Activated CD8-positive, alpha-beta memory T cell treated with anti-CD3 and anti-CD28 coated beads for 24 hours (primary cell): Measurements from ENCODE around the gene ZNF423.

Experiments
- DNase-seq: peaks from one replicate; pipeline ENCODE4 v3.0.0-alpha.2; 2020

The ZNF423 gene

DNA sequence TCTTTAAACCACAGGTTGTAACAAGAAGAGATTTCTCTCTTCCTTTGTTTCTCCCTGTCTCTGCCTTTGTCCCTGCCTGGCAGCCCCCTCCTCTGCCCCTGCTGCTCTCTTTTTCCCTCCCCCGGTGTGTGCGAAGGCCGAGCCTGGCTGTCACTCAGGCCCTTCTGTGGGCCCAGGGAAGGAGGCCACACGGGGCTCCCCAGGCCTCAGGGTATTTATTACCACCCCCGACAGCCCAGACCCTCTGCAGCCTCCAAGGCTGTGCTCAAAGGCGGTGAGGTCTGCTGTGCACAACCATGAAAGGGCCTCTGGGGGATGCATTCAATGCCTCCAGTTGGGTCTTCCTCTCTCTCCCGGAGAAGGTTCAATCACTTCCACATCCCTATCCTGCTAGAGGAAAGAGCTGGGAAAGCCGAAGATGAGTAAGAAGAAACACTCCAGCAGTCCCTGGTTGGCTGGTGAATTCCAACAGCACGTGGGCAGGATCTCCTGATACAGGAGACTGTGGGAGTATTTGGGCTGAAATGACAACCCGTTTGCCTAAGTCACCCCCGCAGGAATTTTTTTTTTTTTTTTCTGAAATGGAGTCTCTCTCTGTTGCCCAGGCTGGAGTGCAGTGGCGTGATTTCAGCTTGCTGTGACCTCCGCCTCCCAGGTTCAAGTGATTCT is 34.2 kb downstream of the ZNF423 start:
- no peak for DNase-seq

DNA sequence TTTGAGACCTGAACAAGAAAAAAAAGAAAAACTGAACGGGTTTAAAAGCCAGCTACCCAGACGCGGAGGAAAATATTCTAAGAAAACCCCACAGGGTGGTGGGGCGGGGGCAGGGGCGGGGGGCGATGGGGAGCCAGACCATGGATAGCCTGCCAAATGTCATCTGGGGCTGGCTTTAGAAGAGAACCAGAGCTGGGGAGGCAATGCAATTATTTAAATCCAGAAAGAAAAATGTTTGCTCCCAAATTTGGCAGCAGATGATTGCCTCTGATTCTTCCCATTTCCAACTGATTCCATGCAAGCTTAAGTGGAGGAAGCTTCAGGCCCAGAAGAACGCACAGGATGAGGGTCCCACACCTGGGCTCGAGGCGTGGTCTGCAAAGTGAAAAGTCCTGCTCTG is 34.8 kb downstream of the ZNF423 start:
- no peak for DNase-seq

DNA sequence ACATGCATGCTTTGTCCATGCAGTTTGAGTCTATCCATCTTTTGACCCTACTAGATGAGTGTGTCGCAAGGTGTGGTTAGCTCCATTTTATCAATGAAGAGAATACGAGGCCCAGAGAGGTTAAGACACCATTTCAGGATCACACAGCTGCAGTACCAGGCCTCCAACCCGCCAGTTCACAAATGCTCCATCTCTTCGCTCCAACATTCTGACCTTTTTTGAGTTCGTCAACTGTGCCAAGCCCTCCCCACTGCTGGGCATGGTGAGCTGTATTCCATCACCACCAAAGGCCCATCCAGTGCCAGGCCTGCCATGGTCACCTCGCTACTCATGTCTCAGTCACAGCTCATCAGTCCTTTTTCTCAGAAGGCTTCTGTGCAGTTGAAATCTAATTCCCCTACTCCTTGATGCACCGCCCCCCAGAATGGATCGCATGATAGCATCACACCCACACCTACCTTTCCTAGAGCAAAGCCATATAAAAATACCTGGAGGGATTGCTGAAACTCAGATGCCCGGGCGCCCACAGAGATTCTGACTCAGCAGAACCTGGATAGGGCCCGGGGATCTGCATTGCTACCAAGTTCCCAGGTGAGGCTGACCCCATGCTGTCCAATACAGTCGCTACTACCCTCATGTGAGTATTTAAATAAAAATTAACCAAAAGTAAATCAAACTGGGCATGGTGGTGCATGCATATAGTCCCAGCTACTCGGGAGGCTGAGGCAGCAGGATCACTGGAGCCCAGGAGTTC is 38.0 kb downstream of the ZNF423 start:
- DNase-seq: no peak

DNA sequence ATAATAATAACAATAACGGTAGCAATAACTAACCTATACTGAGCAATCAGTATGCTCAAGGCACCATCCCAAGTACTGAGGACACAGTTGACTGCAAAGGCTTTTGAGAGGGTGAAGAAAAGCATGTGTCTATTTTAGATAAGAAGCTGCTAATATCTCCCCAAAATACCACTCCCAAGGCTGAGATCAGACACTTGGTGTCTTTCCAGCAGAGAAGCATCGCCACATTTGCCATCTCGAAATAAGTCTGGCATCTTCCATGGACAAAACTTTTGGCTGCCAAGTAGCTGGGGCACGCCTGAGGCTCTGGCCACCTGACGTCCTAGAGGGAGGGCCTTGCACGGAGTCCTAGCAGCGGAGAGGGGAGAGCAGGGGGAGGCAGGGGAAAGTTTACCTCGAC is 39.0 kb downstream of the ZNF423 start:
- DNase-seq: no peak

DNA sequence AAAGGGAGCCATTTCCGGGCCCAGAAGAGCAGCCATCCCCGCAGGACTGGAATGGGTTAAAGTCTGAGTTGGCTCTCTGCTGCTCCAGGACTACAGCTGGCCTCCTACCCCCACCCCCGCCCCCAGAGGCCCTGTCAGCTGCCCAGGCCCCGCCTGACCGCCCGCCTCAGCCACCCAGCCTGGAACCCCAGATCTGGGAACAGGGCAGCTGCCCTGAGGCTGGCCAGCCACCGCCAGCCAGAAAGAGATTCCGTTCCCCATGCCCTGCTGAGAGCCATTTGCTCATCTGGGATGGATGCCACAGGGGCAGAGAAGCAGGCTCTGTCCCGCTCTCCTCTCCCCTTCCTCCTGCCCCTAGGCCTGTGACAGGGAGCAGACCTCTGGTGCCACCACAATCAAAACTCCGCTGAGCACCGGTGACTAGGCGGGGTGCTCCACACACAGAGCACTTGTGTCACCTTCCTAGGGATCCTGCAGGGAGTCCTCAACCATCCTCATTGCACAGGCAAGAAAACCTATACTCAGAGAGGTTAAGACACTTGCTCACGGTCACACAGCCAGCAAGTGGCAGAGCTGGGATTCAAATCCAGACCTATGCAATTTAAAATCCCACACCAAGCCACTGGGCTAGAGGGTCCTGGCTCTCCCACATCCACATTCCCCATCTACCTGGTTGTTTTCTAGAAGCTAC is 44.1 kb downstream of the ZNF423 start:
- no peak for DNase-seq

DNA sequence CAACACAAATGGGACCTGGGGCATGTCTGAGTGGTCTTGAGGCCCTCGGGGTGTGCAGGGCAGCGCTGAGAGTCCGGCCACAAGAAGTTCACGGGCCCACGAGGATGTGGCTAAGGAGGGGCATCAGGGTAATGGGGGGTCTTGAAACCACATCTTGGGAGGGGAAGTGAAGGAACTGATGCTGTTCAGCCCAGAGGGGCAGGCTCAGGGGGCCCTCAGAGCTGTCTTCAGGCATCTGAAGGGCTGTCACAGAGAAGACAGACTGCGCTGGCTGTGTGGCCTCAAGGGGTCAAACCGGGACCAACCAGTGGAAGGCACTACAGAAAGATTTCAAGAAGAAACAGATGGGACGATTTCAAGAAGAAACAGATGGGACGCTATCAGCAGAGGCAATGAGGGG is 45.1 kb downstream of the ZNF423 start:
- DNase-seq: no peak

DNA sequence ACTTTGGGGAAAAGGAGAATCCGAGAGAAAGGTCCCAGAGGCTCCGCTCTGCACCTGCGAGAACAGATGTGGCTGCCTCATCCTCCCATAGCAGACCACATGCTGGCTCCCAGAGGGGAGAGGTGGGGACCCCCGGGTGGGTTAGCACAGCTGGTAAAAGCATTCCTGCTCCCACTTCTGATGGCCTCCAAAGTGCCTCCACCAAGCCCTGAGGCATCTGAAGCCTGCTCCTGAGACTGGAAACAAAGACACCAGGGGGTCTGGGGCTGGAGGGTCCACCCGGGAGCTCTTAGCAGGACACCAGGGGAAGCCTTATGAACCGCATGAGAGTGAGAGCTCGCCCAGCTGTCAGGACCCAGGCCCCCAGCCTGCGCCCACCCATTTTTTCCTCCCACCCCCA is 46.4 kb downstream of the ZNF423 start:
- DNase-seq: no peak

DNA sequence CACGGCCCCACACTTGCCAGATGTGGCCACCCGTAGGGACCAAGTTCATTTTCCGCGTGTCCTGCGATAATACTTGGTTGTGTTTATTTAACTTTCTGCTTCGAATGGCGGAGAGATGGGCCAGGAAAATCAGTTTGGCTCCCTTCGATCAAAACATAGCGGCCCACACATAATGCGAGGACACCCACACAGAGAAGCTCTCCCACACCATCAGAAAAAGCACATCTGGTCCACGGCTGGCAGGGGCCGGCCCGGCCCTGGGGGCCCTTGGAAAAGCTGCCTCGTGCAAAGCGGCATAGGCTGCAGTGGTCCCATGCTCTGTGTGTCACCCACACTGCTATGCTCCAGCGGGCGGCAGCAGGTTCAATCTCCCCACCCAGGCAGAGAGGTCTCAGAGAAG is 46.9 kb downstream of the ZNF423 start:
- DNase-seq: no peak

DNA sequence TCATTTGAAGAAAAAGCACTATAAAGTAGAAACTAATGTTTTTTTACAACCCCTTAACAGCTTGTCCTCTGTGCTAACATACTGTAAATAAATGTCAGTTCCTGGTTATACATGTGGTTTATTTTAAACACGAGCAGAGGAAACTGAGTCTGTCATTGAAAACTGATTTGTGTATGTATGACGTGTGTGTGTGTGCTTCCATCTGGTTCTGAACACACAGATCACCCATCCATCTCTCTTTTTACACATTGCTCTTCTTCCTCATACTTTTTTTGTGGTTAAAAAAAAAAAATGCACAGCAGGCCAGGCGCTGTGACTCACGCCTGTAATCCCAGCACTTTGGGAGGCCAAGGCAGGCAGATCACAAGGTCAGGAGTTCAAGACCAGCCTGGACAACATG is 49.5 kb downstream of the ZNF423 start:
- no peak for DNase-seq

DNA sequence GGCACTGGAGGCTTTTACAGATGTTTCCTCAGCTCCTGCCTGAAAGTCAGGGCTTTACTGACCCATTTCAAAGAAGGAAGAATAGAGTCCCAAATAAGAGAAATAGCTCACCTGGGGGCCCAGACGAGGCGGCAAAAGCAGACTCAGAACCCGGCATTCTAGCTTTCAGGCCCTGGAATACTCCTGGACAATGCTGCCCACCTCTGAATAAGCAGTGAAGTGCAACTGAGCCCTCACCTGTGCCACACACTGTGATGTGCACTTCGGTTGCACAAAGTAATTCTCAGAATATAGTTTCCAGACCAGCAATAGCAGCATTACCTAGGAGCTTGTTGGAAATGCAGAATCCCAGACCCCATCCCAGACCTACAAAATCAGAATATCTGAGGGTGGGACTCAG is 54.6 kb downstream of the ZNF423 start:
- DNase-seq: no peak

DNA sequence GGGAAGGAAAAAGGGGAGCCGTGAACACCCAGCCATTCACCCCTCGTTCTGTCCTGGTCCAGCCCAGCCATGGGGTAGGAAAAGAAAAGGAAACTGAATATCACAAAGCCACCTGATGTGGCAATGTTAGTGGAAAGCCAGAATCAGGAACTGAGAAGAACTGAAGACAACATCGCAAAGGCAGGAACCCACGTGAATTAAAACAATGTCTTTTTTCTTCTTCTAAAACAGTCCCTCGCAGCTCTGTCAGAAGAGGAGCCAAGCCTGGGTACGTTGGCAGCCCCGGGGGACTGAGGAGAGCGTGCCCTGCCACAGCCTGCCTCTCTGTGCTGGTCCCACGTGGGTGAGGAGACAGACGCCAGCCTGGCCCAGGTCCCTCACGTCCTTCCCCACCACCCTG is 55.0 kb downstream of the ZNF423 start:
- no peak for DNase-seq

DNA sequence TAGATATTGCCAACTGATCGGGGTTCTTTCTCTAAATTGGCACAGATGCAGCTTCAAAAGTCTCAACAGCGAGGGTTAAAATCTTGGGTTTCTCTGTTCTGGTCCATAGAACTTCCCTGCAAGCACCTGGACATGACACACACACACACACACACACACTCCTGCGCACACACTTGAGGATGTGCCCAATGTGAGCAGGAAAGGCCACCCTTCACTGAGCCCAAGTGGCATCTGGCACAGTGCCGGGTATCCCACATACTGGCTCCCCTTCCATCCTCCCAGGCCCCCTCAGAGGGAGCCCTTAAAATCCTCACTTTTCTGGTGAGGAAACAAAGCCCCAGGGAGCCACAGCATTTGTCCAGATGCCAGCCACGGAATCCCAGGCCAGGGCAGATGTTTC is 55.5 kb downstream of the ZNF423 start:
- DNase-seq: no peak

DNA sequence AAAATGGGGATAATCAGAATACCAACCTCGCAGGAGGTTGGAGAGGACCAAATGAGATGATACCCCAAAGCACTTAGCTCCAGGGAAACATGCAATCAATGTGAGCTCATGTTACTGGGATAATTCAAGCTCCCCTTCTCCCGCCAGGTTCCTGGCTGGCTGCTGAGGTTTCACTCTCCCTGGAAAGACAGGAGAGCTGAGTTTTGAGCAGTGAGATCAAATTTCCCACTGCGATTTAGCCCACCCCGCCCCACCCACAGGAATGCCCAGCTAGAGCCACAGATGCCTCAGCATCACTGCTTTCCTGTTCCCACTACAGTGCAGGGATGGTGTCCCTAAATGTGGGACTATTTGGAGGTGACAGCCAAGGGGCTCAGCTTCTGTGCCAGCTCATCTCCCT is 56.7 kb downstream of the ZNF423 start:
- no peak for DNase-seq

DNA sequence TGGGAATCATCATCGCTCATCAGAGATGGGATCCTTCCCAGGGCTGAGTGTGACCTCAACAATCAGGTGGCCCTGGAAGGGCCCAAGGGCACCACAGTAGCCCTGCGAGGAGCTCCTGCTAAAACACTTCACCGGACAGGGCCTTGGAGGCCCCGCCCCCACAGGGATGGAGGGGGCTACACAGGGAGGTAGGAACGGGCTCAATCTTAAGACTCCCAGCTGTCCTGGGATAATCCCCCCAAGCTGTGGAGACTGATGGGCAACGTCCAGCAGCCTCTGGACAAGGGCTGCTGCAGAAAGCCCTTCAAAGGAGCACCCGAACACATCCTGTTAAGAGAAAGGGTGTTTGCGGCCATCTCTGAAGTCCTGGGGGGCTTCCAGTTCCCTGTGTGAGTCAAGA is 60.4 kb downstream of the ZNF423 start:
- no peak for DNase-seq

DNA sequence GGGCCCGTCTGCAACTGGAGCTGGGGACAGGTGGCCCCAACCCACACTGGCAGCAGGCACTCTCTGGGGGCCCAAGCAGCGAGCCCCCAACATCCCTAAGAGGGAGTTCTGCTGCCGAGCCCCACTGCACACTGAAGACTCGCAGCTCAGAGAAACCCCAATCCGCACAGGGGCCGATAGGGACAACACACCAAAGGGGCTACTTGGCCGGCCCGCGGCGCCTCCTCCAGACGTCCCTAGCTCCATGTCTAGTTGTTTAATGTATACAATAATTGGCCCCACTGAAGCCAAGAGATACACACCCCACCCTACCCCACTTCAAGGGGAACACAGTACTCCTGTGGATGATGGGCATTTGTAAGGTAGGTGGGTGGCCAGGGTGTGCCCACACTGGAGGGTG is 62.7 kb downstream of the ZNF423 start:
- no peak for DNase-seq

DNA sequence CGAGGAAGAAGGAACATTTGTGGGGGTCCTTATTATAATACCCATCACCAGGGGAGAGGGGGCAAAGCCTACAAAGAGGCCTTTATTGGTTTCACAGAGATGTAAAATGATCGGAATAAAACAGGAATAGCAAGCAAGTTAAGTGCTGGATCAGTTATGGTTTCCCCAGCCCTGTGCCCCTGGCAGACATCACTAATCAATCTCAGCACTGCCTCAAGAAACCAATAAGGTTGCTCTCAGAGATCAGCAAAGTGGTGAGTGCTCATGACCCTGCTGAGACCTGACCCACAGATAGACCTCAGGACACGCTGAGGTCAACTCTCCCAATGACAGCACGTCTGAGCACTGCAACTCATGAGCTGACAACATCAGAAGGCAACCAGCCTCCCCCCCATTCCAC is 66.3 kb downstream of the ZNF423 start:
- DNase-seq: no peak

DNA sequence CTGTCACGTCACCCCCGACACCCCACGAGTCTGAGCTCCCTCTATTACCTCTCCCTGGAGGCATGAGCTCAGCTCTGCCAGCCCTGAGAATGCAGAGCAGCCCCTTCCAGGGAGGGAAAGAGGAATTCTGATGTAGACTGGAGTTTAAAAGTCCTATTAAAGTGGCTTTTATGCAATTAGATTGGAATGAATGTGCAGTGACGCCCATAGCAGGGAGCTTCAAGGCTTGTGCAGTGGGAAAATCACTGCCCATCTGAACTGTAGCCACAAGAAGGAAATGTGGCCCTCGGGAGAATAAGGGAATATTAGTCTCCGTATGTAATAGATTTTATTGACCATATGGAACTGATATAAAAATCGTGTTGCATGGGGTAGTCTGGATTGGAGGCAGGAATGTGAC is 66.9 kb downstream of the ZNF423 start:
- DNase-seq: no peak

DNA sequence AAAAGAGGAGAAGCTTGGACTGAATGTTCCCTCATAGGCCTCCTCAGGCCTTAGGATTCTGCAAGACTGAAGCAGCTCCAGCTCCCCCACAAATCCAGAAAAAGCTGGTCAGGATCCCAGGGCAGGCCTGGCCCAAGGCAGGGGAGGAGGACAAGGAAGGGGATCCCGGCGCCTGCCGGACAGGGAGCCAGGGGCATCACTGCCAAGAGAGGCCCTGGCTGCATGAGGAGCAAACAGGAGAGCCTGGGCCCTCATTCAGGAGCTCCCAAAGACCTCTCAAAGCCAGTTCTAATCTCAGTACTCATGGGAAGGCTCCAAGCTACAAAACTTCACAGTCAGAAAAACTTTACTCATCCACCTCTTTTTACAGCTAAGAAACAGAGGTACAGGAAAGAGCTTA is 67.3 kb downstream of the ZNF423 start:
- no peak for DNase-seq

DNA sequence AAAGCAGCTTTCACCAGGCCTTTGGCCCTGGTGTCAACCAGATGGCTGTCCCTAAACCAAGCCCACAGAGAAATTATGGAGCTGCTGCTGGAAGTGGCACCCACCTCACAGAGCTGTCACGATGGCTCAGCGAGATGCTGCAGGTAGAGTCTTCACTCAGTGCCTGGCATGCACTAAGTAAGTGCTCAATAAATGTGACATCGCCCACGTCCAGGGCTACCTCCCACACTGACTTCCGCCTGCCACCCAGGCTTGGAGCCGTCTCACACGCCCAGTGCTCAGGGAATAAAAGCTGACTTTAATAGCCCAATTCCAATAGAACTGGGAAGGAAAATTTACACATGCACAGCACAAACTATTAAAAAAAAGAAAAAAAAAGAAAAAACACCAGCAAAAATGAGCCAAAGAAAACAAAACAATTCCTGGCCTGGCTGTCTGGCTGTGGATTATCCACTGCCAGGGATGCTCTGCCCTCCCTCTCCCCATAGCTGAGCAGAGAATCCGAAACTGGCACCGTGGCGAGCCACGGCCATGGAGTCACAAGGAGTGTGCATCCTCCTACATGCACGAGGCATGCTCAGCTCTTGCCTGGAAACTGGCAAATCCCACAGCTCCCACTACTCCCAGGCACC is 68.9 kb downstream of the ZNF423 start:
- DNase-seq: no peak

DNA sequence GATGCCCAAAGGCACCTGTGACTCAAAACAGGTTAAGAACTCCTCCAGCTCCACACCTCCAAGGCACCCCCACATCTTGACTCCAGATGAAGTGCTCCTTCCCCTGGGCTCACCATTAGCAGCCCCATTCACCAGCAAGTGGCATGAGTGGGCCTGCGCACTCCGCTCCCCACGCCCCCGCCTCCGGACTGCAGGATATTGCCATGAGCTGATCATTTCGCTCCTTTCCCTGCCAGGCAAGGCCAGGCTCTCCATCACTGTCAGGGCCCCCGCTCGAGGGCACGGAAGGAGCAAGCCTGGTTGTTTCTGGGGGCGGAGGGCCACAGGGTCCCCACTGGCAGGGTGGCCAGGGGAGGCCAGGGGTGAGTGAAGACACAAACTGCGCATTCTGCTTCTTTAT is 69.9 kb downstream of the ZNF423 start:
- no peak for DNase-seq

DNA sequence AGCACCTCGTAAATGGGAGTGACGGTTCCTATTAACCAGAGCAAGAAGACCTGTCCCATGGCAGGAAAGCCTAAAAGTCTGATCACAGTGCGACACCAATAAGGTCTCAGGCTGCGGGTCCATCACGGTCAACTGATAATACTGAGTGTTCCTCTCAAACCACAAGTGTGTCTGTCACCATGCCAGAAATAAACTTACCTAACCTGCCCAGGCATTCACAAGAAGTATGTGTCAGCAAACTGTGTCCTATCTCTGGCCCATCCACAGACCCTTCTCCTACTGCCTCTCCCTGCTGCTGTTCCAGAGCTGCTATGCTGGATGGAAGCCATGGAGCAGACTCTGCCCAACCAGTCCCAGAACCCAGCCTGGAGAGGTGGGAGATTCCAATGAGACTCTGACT is 73.5 kb downstream of the ZNF423 start:
- no peak for DNase-seq

DNA sequence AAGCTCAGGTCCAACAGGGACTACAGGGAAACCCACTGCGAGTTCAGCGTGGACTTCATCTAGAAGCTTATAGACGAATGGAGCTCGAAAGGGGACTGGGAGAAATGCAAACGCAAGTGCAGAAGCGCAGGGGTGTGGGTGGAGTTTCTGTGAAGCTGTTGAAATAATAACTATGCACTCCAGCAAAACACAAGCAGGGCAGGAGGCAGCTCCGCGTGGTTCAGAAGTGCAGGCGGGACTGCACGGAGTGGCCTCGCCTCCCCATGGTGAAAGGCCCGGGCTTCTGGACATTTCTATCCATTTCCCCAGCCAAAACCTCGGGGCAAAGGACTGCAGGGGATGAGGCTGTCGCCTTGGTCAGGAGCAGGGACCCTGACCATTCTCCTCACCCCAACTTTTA is 74.5 kb downstream of the ZNF423 start:
- no peak for DNase-seq

DNA sequence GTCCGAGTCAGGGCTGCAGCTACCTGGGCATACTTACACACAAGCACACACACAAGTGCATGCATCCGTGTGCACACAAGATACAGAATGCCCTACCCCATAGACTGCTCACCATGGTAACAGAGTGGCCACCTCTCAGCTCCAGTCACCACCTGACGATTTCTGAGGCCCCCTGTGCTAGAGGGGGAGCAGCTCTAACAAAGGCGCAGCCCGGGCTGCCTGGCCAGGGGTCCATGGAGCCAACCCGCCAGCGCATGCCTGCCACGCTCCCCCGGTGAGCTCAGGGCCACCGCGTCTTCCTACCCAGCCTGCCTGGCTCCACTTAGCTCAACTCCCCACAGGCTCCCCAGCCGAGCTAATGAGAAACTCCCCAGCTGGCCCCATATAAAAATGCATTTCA is 75.5 kb downstream of the ZNF423 start:
- DNase-seq: no peak

DNA sequence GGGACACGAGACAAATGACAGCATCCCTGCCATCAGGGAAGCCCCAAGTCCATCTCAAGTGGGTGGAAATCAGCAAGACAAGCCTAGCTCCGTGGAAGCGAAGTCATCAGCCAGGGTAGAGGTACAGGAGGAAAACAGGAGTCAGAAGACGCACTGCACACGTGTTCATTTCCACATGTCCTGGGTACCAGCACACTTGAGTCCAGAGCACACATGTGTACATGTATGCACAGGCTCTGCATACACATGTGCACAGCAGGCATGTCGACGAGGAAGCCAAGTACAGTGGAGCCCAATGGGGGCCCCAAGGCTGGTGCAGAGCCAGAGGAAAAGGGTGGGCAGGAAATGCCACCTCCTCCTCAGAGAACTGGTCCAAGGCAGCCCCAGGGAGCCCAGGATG is 75.9 kb downstream of the ZNF423 start:
- no peak for DNase-seq
